Transverse colon (tissue), 4 donors: ENCODE measurements around the gene CSRP3. TPM values are rescaled to one million over a fixed set of nuclear protein-coding genes. Genes with fewer than 3 reads are reported as not detected.

ENCODE experiments used
- total RNA-seq, 4 donors: library from RNA; depleted of rRNA; stranded (reverse); fragments of >200 nt; gene quantifications; one replicate each; pipeline ENCODE4 v1.1.0, GENCODE V29; 2016

Gene CSRP3
- total RNA-seq, 4 donors from 2014 or later = not detected

Other genes starting within 250 kb of the CSRP3 start
- gene MRGPRX2, start 141.3 kb downstream of the CSRP3 start, total RNA-seq = not detected
- 10 to 100 TPM; 16.1 to 33.3 (median 28.3) TPM for gene ZDHHC13, start 84.8 kb downstream of the CSRP3 start, total RNA-seq
- 1 to 10 TPM in 2 of 4 donors, under 1 TPM in 1, not detected in 1; 0.64 to 1.2 (median 1.2) TPM for gene E2F8, start 39.0 kb upstream of the CSRP3 start, total RNA-seq